Forelimb muscle (tissue), 1 donor: ENCODE measurements around the gene BCAR1. TPM values are rescaled to one million over a fixed set of nuclear protein-coding genes. Genes with fewer than 3 reads are reported as not detected.
"Not testable (repeated sequence)": the region's sequence is repeated elsewhere in the genome, so short reads cannot be mapped to it uniquely, and the experiment has no call there.

Source experiments
- DNase-seq: peaks from one replicate; pipeline ENCODE4 v3.0.0-alpha.2; 2013; ENCODE audit warnings: low read depth
- polyA plus RNA-seq: library from polyadenylated mRNA; unstranded; fragments of 120-200 nt; gene quantifications from one replicate; pipeline ENCODE4 v1.2.1, GENCODE V29; 2013; ENCODE audit not compliant: insufficient read length

BCAR1 gene
- polyA plus RNA-seq, 1 donor: 58.6 TPM

- no peak for DNase-seq
Observed at GRCh38 chr16:75271441-75272096, 20.1 kb upstream of the BCAR1 start.

DNA sequence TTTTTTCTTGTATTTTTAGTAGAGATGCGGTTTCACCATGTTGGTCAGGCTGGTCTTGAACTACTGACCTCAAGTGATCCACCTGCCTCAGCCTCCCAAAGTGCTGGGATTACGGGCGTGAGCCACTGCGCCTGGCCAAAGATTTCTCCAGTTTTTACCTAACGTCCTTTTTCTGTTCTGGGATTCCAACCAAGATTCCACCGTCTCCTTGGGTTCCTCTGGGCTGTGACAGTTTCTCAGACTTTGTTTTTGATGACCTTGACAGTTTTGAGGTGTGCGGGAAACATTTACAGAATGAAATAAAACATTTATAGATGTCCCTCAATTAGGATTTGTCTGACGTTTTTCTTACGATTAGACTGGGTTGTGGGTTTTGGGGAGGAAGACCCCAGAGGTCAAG, 17.9 kb upstream of the BCAR1 start:
- DNase-seq: not testable (repeated sequence)

DNA sequence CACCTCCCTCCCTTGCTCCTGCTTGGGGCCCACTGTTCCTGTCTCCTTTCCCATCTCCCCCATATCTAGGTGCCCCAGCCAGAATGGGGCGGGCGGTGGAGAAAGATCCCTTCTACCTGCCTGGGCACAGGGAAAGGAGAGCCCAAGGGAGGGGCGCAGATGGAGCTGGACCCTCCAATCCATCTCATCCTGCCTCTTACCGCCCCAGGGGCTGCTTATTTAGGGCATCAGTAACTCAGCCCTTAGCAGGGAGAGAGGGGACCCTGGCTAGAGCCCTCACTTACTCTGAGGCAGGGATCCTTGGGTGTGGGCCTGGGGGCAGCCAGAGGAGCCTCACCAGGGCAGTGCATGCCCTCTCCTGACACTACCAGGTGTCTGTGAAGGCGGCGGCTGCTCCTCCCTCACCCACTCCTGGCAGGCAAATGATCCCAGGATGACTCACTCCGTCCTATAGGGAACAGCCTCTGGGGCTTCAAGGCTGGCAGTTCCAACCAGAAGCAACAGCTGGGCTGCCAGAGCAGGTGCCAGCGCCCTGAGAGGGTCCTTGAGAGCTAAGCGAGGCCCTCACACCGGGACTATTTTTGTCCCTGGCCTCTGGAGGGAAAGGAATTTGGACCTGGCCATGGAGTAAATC, 16.3 kb upstream of the BCAR1 start:
- DNase-seq: no peak

- no peak for DNase-seq
Observed at GRCh38 chr16:75266738-75267630, 15.6 kb upstream of the BCAR1 start.

GRCh38 chr16:75265911-75266701, 14.7 kb upstream of the BCAR1 start:
- DNase-seq: no peak

GRCh38 chr16:75264999-75265910, 13.8 kb upstream of the BCAR1 start:
- DNase-seq: no peak

DNA sequence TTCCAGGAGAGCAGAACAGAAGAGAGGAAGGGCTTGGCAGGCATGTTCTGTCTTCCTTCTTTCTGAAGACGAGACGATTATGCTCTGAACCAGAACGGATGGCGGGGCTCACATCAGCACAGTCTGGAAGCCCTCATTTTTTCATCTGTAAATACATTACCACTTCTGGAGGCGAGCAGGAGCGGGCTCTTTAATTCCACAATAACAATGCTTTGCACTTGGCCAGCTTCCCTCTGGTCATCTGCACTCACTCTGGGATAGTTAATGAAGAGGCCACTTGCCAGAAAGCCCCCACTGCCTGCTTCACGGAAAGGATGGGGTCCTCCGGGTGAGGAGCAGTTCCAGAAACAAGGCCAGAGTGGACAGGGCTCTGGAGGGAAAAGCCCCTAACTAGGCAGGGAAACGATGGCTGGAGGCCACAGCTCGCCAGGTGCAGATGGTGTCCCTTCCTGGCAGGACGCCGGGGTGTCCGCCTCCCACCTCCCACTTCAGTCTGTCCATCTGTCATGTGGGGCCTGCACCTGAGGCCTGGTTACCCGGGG, 13.1 kb upstream of the BCAR1 start:
- DNase-seq: peak; percentile 50

DNA sequence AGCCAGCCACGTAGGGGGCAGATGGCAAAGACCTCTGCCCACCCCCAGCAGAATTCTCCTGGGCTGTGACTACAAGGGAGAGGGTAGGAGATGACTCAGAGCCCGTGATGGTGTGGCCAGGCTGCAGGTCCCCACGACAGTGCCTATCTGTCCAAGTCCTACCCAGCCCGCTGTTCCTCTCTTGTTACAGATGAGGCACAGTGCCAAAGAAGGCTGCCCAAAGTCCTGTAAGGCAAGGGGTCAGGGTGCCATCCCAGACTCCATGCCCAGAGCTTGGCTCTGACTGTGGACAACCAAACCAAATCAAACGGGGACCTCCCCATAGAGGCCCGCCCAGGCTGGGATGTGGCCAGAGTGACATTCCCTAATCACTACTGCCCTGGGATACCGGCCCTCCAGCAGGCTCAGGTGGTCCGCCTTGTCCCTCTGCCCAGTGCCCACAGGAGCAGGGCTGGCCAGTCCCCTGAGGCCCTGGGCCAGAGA, 12.6 kb upstream of the BCAR1 start:
- no peak for DNase-seq

GRCh38 chr16:75263291-75263962, 12.0 kb upstream of the BCAR1 start:
- no peak for DNase-seq

DNA sequence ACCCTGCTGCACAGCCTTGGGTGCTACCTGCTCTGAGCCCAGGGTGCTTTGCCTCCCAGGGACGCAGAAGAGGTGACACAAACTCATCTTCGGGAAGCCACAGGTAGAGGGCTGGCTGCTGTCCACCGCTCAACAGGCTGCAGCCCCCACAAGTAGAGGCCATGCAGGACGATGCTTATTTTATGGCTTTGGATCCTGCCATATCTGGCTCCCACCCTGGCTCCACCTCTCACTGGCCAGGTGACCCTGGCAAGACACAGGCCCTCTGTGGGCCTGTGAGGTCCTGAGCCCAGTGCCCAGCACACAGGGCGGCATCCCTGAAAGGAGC, 11.3 kb upstream of the BCAR1 start:
- DNase-seq: no peak

- no peak for DNase-seq
Observed at GRCh38 chr16:75262104-75262799, 10.8 kb upstream of the BCAR1 start.

DNA sequence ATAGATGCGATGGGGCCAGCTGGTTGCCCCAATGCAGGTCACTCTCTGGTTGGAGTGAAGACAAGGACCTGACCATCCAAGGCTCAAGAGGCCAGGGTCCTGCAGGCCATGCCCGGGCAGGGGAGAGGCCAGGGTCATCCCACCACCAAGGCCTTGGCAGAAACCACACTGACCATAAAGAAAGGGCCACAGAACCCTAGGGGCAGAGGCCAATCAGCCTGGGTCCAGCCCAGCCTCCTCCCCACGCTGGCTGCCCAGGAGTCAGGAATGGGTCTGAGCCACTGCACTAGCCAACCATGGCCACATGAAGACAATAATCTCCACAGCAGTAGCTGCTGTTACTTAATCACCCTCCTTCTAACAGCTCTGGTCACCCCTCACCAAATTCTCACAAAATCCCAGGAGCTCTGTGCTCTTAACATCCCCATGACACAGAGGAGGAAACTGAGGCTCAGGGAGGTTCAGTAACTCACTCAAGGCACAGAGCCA, 10.2 kb upstream of the BCAR1 start:
- DNase-seq: no peak

DNA sequence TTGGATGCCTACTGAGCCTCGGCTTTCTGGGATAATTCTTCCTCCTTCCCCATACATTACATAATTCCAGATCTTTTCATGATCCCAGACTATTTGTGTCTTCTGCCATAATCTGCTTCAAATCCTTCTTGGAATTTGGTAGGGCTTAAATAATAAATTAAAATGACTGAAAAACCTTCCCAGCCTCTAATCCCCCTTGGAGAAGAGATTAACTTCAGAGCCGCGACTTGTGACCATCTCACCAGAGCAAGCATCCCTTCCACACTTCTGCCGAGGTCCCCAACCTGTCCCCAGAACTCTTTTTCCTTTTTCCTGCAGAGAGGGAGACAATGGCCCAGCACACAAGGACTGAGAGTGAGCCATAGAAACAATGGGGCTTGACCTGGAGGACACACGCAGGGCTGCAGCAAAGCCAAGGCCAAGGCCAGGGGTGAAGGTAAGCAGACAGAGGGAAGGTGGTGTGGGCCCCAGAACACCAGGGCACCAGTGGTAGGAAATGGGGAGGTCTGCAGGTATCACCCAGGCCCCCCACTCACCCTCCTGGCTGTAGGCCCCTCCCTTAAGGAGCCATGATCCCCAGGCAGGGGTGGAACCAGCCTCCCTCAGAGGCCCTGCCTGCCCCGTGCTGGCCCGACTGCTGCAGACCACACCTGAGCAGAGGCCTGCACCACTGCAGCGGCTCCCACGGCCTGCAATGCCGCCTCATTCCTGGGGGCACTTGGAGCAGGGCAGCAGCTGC, 9.6 kb upstream of the BCAR1 start:
- no peak for DNase-seq

- DNase-seq: no peak
Observed at GRCh38 chr16:75258807-75259141, 7.3 kb upstream of the BCAR1 start.

GRCh38 chr16:75257886-75258806, 6.7 kb upstream of the BCAR1 start:
- no peak for DNase-seq

GRCh38 chr16:75256696-75257343, 5.4 kb upstream of the BCAR1 start:
- no peak for DNase-seq

- no peak for DNase-seq
Observed at GRCh38 chr16:75256059-75256571, 4.7 kb upstream of the BCAR1 start.
